Upper lobe of left lung (tissue), 4 donors: ENCODE measurements around the gene SETBP1.

Experiments
- CTCF ChIP-seq, 6 experiments: fragments of 450-650 bp in 4 of 6; fragments of 200-600 bp in 2 of 6; sonication (generic) in 2 of 6; IDR thresholded peaks; one replicate each; pipeline ENCODE4 v1.5.1; 2016 to 2019; ENCODE audit warnings: antibody characterized with exemption in 6 of 6
- POLR2A ChIP-seq, 4 donors: fragments of 450-650 bp; IDR thresholded peaks; one replicate each; pipeline ENCODE4 v1.5.1; 2016 to 2017; ENCODE audit warnings: antibody characterized with exemption in 4 of 4, mild to moderate bottlenecking in 2 of 4
- POLR2AphosphoS5 ChIP-seq, 2 donors: sonication (generic); formaldehyde crosslinking; IDR thresholded peaks; one replicate each; pipeline ENCODE4 v1.5.1; 2017; ENCODE audit warnings: antibody characterized with exemption in 2 of 2

GRCh38 chr18:44715842-44716241 lies 35.2 kb downstream of the SETBP1 start:
- no peak for TF ChIP-seq POLR2AphosphoS5 (IDR thresholded peaks at IDR 0.05)
- no peak for TF ChIP-seq CTCF (IDR thresholded peaks at IDR 0.05)
- no peak for TF ChIP-seq POLR2A (IDR thresholded peaks at IDR 0.05)
